ENCODE measurements around the gene SIGLEC12. TPM values are rescaled to one million over a fixed set of nuclear protein-coding genes. Genes with fewer than 3 reads are reported as not detected.

Gene SIGLEC12
- total and polyA plus RNA-seq, 2 donors (not counting 1 experiment from before 2014, with no cell fraction given), result 0.24 TPM; not detected in 1

DNA sequence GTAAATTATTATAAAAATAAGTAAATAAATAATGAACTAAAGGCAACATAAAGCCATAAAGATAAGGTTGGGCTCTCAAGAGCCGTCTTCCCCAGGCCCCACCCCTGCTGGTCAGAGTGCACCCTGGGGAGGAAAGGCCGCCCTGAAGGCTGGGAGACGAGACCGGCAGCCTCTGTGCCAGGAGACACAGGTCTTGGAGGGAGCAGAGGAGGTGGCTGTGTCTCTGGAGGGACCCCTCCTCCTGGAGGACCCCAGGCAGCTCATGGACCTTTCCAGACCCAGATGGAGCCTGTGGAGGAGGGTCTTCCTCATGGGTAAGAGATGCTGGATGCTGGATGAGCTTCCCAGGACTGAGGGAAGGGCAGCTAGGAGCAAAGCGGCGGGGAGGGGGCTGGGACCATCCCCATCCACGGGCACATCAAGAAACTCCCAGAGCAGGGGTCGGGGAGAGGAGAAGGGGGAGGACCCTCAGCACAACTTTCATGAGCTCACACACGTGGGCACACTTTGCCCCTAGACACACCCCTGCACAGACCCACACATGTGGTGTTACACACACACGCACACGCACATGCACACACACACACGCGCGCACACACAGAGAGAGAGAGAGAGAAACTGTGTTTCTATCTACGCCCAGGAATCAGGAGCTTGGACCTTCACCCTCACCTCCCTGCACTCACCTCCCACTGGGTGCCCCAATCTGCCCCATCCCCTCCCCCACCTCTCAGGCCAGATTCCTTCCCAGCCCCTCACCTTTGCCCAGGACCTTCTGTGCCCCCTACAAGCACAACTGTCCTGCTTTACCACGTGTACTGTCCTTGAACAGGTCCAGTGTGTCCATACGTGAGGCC is 23.0 kb downstream of the SIGLEC12 start, which contains the start of gene CEACAM18:
Gene CEACAM18 (plus strand): TSS at position 159 of the 854 bp plus-strand sequence.
- Mint-ChIP-seq H3K4me3 (no peak within 1 kb of the TSS), H3K27me3 (peaks cover 27% of the 10 kb centered on the region), H3K4me1 (no peaks in the 10 kb centered on the region), H3K9me3 (ENCODE audit: insufficient read depth) (no peaks in the 10 kb centered on the region), H3K27ac (no peak within 1 kb of the TSS)
- intact Hi-C loops (cut with micrococcal nuclease), result no loop called here
- Histone ChIP-seq H3K4me1 (ENCODE audit: control insufficient read depth in 2 of 2, insufficient read depth in 2 of 2, low read length in 2 of 2) (no peaks in the 10 kb centered on the region), H2AFZ (ENCODE audit: insufficient read depth, low read depth, low read length, poor library complexity, severe bottlenecking) (no peak within 1 kb of the TSS), H3K4me2 (replicated peaks; ENCODE audit: low read depth, low read length, poor library complexity, severe bottlenecking) (no peak within 1 kb of the TSS), H3K79me2 (ENCODE audit: control insufficient read depth, insufficient read depth, low read length) (no peaks in the 10 kb centered on the region), H3K27ac (ENCODE audit: low read length in 2 of 2) (no peak within 1 kb of the TSS), H3K36me3 (replicated peaks in 1 of 2; ENCODE audit: control extremely low read depth in 1 of 2, control insufficient read depth in 1 of 2, extremely low read depth in 1 of 2, insufficient read depth in 2 of 2, low read length in 1 of 2) (no peaks in the 10 kb centered on the region), H4K20me1 (ENCODE audit: control insufficient read depth, insufficient read depth, low read length, poor library complexity, severe bottlenecking) (no peaks in the 10 kb centered on the region), H3K9ac (ENCODE audit: low read length) (no peak within 1 kb of the TSS), H3K27me3 (replicated peaks in 1 of 4; ENCODE audit: control extremely low read depth in 1 of 4, control insufficient read depth in 3 of 4, insufficient read depth in 4 of 4, low read length in 3 of 4) (peaks cover 0 to 16% (median 2%) of the 10 kb centered on the region in 4 experiments), H3K4me3 (ENCODE audit: control extremely low read depth in 1 of 5, extremely low read depth in 1 of 5, insufficient read depth in 1 of 5, low read depth in 2 of 5, low read length in 4 of 5) (no peak within 1 kb of the TSS), H3K9me3 (ENCODE audit: control extremely low read depth in 1 of 3, control insufficient read depth in 2 of 3, insufficient read depth in 1 of 3, low read length in 2 of 3) (peaks cover 0 to 9% (median 0%) of the 10 kb centered on the region in 3 donors)
- TF ChIP-seq EZH2 (IDR thresholded peaks at IDR 0.05; ENCODE audit: borderline replicate concordance, insufficient read depth, low read depth, low read length, poor library complexity, severe bottlenecking), result no peak
- TF ChIP-seq, protein P1, sequence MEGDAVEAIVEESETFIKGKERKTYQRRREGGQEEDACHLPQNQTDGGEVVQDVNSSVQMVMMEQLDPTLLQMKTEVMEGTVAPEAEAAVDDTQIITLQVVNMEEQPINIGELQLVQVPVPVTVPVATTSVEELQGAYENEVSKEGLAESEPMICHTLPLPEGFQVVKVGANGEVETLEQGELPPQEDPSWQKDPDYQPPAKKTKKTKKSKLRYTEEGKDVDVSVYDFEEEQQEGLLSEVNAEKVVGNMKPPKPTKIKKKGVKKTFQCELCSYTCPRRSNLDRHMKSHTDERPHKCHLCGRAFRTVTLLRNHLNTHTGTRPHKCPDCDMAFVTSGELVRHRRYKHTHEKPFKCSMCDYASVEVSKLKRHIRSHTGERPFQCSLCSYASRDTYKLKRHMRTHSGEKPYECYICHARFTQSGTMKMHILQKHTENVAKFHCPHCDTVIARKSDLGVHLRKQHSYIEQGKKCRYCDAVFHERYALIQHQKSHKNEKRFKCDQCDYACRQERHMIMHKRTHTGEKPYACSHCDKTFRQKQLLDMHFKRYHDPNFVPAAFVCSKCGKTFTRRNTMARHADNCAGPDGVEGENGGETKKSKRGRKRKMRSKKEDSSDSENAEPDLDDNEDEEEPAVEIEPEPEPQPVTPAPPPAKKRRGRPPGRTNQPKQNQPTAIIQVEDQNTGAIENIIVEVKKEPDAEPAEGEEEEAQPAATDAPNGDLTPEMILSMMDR (IDR thresholded peaks at IDR 0.05), result no peak
- 73% methylated on average over 11 of the region's 17 CpGs for WGBS (ENCODE audit: insufficient coverage)
- ChIA-PET CTCF (interaction anchor here (19.1 kb wide), 1 partner anchor 179 kb away, joined by 681 read pairs; no protein-coding TSS in a partner anchor), POLR2A (no interaction called here)
- no peak for DNase-seq
- ATAC-seq (ENCODE audit: low read depth), result no peak

DNA sequence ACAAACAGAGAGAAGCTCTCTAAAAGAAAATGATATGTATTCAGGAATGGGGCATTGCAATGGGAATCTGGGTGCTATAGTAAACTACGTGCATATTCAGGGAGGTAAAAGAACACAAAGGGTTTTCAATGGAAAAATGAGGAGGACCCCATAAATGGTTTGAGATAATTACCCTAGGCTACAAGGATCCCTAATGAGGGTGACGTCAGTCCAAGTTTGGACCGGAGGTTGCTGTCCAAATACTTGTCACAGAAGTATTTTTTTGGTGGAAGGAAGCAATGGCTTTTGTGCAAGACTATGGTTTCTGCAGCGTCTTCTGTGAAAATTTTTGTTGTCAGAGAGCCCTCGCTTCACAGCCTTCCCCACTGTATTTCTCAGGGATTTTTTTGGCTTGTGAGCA is 24.3 kb downstream of the SIGLEC12 start:
- Histone ChIP-seq H3K27ac (ENCODE audit: low read length in 2 of 2) (no peak overlapping the region), H4K20me1 (ENCODE audit: control insufficient read depth, insufficient read depth, low read length, poor library complexity, severe bottlenecking) (no peaks in the 10 kb centered on the region), H3K9ac (ENCODE audit: low read length) (no peak overlapping the region), H2AFZ (ENCODE audit: insufficient read depth, low read depth, low read length, poor library complexity, severe bottlenecking) (no peak overlapping the region), H3K36me3 (replicated peaks in 1 of 2; ENCODE audit: control extremely low read depth in 1 of 2, control insufficient read depth in 1 of 2, extremely low read depth in 1 of 2, insufficient read depth in 2 of 2, low read length in 1 of 2) (no peaks in the 10 kb centered on the region), H3K4me3 (ENCODE audit: control extremely low read depth in 1 of 5, extremely low read depth in 1 of 5, insufficient read depth in 1 of 5, low read depth in 2 of 5, low read length in 4 of 5) (no peak overlapping the region), H3K9me3 (ENCODE audit: control extremely low read depth in 1 of 3, control insufficient read depth in 2 of 3, insufficient read depth in 1 of 3, low read length in 2 of 3) (peaks cover 0 to 9% (median 0%) of the 10 kb centered on the region in 3 donors), H3K79me2 (ENCODE audit: control insufficient read depth, insufficient read depth, low read length) (no peaks in the 10 kb centered on the region), H3K4me2 (replicated peaks; ENCODE audit: low read depth, low read length, poor library complexity, severe bottlenecking) (no peak overlapping the region), H3K27me3 (replicated peaks in 1 of 4; ENCODE audit: control extremely low read depth in 1 of 4, control insufficient read depth in 3 of 4, insufficient read depth in 4 of 4, low read length in 3 of 4) (peaks cover 0 to 18% (median 2%) of the 10 kb centered on the region in 4 experiments), H3K4me1 (ENCODE audit: control insufficient read depth in 2 of 2, insufficient read depth in 2 of 2, low read length in 2 of 2) (peaks cover 4 to 5% of the 10 kb centered on the region in 2 donors)
- POLR2A ChIA-PET, result interaction anchor here (0.7 kb wide), 1 partner anchor 11 kb away, joined by 13 read pairs; no protein-coding TSS in a partner anchor
- TF ChIP-seq, protein P1 (IDR thresholded peaks at IDR 0.05), result no peak
- no peak for TF ChIP-seq EZH2 (IDR thresholded peaks at IDR 0.05; ENCODE audit: borderline replicate concordance, insufficient read depth, low read depth, low read length, poor library complexity, severe bottlenecking)
- Mint-ChIP-seq H3K27ac (no peak overlapping the region), H3K27me3 (peaks cover 29% of the 10 kb centered on the region), H3K9me3 (ENCODE audit: insufficient read depth) (no peaks in the 10 kb centered on the region), H3K4me1 (peaks cover 4% of the 10 kb centered on the region), H3K4me3 (no peak overlapping the region)
- DNase-seq (no peak), ATAC-seq (ENCODE audit: low read depth) (no peak)
- 72% methylated on average over 3 of the region's 5 CpGs for WGBS (ENCODE audit: insufficient coverage)
- intact Hi-C loops (cut with micrococcal nuclease), result no loop called here
- CTCF ChIA-PET, result interaction anchor here (0.7 to 19.1 kb wide), 2 partner anchors 71 to 181 kb away, joined by 3 to 681 read pairs; no protein-coding TSS in a partner anchor
